HL-60 (cell line): ENCODE measurements around the gene FOXM1.

Experiments used
- DNase-seq, 2 experiments: peaks; one replicate each; pipeline ENCODE4 v3.0.0-alpha.2; 2010 to 2020; ENCODE audit warnings: low read depth in 1 of 2, low spot score in 1 of 2
- H3K27ac ChIP-seq: fragments of 250-450 bp; sonication (Bioruptor Pico); replicated peaks from 2 replicates; pipeline ENCODE4 v1.5.1; 2020; ENCODE audit warnings: mild to moderate bottlenecking, moderate library complexity
- H3K27me3 ChIP-seq: fragments of 250-450 bp; sonication (Bioruptor Pico); 2 replicates; pipeline ENCODE4 v1.5.1; 2021; ENCODE audit warnings: mild to moderate bottlenecking, moderate library complexity; ENCODE audit not compliant: insufficient read depth, poor library complexity, severe bottlenecking
- H3K4me3 ChIP-seq: replicated peaks from 2 replicates; pipeline ENCODE4 v1.5.1; 2011; ENCODE audit warnings: mild to moderate bottlenecking, control low read depth, low read length; ENCODE audit not compliant: insufficient read depth
- GABPA ChIP-seq: IDR thresholded peaks from 2 replicates; pipeline ENCODE4 v1.6.1; 2012; ENCODE audit warnings: low read depth
- POLR2AphosphoS5 ChIP-seq: IDR thresholded peaks from 2 replicates; pipeline ENCODE4 v1.6.1; 2012; ENCODE audit warnings: low read depth
- SPI1 ChIP-seq: IDR thresholded peaks from 2 replicates; pipeline ENCODE4 v1.6.1; 2012; ENCODE audit warnings: low read depth, mild to moderate bottlenecking, borderline replicate concordance
- TF ChIP-seq, protein P1 (sequence below): IDR thresholded peaks from 2 replicates; pipeline ENCODE4 v1.6.1; 2012; ENCODE audit warnings: low read depth; ENCODE audit not compliant: insufficient replicate concordance
- TF ChIP-seq, protein P2 (sequence below): IDR thresholded peaks from one replicate; pipeline ENCODE4 v1.5.1; 2011; ENCODE audit warnings: low read length, control low read depth, inconsistent platforms; ENCODE audit not compliant: insufficient read depth

The FOXM1 gene

DNA sequence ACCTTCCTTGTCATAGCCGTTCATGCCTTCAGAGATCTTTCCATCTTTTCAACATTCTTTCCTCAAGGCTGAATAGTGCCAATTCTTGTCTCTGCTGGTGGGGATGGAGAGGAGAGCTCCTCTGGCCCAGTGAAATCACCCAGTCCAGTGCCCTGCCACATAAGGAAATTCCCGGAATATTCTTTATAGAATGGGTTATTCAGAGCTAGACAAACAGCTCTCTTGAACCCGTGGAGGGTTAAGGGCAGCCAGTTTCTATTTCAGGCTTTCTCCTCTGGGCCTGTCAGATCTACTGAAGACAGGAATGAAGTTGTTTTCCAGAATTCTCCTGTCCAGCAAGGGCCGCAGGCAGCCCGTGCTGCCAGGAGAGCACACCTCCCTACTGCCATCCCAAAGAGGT lies 34.0 kb downstream of the FOXM1 start:
- Histone ChIP-seq H3K27ac (no peak overlapping the region), H3K4me3 (no peak overlapping the region), H3K27me3 (no peaks in the 10 kb centered on the region)
- no peak for DNase-seq
- TF ChIP-seq SPI1 (no peak), GABPA (no peak), POLR2AphosphoS5 (no peak)
- TF ChIP-seq, protein P1, sequence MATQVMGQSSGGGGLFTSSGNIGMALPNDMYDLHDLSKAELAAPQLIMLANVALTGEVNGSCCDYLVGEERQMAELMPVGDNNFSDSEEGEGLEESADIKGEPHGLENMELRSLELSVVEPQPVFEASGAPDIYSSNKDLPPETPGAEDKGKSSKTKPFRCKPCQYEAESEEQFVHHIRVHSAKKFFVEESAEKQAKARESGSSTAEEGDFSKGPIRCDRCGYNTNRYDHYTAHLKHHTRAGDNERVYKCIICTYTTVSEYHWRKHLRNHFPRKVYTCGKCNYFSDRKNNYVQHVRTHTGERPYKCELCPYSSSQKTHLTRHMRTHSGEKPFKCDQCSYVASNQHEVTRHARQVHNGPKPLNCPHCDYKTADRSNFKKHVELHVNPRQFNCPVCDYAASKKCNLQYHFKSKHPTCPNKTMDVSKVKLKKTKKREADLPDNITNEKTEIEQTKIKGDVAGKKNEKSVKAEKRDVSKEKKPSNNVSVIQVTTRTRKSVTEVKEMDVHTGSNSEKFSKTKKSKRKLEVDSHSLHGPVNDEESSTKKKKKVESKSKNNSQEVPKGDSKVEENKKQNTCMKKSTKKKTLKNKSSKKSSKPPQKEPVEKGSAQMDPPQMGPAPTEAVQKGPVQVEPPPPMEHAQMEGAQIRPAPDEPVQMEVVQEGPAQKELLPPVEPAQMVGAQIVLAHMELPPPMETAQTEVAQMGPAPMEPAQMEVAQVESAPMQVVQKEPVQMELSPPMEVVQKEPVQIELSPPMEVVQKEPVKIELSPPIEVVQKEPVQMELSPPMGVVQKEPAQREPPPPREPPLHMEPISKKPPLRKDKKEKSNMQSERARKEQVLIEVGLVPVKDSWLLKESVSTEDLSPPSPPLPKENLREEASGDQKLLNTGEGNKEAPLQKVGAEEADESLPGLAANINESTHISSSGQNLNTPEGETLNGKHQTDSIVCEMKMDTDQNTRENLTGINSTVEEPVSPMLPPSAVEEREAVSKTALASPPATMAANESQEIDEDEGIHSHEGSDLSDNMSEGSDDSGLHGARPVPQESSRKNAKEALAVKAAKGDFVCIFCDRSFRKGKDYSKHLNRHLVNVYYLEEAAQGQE: no peak
- TF ChIP-seq, protein P2, sequence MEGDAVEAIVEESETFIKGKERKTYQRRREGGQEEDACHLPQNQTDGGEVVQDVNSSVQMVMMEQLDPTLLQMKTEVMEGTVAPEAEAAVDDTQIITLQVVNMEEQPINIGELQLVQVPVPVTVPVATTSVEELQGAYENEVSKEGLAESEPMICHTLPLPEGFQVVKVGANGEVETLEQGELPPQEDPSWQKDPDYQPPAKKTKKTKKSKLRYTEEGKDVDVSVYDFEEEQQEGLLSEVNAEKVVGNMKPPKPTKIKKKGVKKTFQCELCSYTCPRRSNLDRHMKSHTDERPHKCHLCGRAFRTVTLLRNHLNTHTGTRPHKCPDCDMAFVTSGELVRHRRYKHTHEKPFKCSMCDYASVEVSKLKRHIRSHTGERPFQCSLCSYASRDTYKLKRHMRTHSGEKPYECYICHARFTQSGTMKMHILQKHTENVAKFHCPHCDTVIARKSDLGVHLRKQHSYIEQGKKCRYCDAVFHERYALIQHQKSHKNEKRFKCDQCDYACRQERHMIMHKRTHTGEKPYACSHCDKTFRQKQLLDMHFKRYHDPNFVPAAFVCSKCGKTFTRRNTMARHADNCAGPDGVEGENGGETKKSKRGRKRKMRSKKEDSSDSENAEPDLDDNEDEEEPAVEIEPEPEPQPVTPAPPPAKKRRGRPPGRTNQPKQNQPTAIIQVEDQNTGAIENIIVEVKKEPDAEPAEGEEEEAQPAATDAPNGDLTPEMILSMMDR: no peak

DNA sequence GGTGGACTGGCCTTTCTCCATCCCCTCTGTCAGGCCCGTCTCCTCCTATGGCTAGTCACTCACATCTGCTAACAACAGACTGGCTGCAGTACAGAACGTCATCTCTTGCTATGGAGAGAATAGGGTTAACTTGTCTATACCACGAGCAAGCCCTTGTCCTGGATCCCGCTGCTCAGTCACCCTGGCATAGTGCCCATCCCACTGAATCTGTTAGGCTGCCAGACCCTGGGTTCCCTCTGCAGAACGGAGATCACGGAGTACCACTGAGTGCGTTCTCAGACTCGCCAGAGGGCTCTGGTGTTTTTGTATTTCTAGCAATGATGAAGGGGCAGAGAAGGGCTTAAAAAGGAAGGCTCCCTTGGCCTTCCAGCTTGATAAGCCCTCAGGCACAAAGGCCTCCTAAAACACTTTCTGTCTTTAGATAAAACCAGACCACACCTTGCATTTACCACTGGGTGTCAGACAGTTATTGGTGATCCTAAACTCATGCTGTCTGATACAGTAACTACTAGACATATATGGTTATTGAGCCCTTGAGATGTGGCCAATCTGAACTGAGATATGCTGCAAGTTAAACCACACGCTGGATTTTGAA lies 35.8 kb downstream of the FOXM1 start:
- TF ChIP-seq, protein P1: no peak
- TF ChIP-seq SPI1: no peak
- no peak for TF ChIP-seq GABPA
- TF ChIP-seq POLR2AphosphoS5: no peak
- TF ChIP-seq, protein P2: no peak
- Histone ChIP-seq H3K27me3 (no peaks in the 10 kb centered on the region), H3K27ac (no peak overlapping the region), H3K4me3 (no peak overlapping the region)
- no peak for DNase-seq

- TF ChIP-seq POLR2AphosphoS5: peak; percentile 81
- no peak for TF ChIP-seq GABPA
- TF ChIP-seq, protein P2: no peak
- TF ChIP-seq SPI1: peak; percentile 98
- TF ChIP-seq, protein P1: no peak
- DNase-seq: peak; percentile 49 to 80
- Histone ChIP-seq H3K4me3 (0 out of 2 replicates have a peak overlapping the region, but pooled peaks have one; percentile 19), H3K27me3 (no peaks in the 10 kb centered on the region), H3K27ac (peak overlapping the region; percentile 62)
These were observed 40.4 kb downstream of the FOXM1 start for GRCh38 chr12:2836574-2836973.
